HEK293 (cell line): ENCODE measurements around the gene MAFF.

ENCODE experiments used
- CTCF ChIP-seq: fragments of 450-650 bp; formaldehyde crosslinking; IDR thresholded peaks from 2 replicates; pipeline ENCODE4 v1.5.1; 2016; ENCODE audit warnings: missing biosample characterization, missing genetic modification characterization
- PBX3 ChIP-seq: sonication (generic); formaldehyde crosslinking; IDR thresholded peaks from 2 replicates; pipeline ENCODE4 v1.8.1; 2022; ENCODE audit warnings: mild to moderate bottlenecking, moderate library complexity, missing genetic modification reagents
- REST ChIP-seq: fragments of 450-650 bp; formaldehyde crosslinking; IDR thresholded peaks from 2 replicates; pipeline ENCODE4 v1.5.1; 2016; ENCODE audit warnings: missing biosample characterization, missing genetic modification characterization
- TCF7L2 ChIP-seq: IDR thresholded peaks from 2 replicates; pipeline ENCODE4 v1.6.1; 2011; ENCODE audit warnings: low read depth, mild to moderate bottlenecking, inconsistent platforms, low read length, moderate library complexity, borderline replicate concordance
- YY1 ChIP-seq: fragments of 450-650 bp; formaldehyde crosslinking; IDR thresholded peaks from 2 replicates; pipeline ENCODE4 v1.5.1; 2018; ENCODE audit warnings: missing biosample characterization, missing genetic modification characterization
- ZNF19 ChIP-seq: fragments of 450-650 bp; formaldehyde crosslinking; IDR thresholded peaks from 2 replicates; pipeline ENCODE4; 2016; ENCODE audit warnings: missing biosample characterization, missing genetic modification characterization, low read depth
- ZNF549 ChIP-seq: fragments of 450-650 bp; IDR thresholded peaks from 2 replicates; pipeline ENCODE4 v1.5.1; 2018; ENCODE audit warnings: missing biosample characterization, missing genetic modification characterization, mild to moderate bottlenecking, inconsistent platforms, moderate library complexity
- ZNF76 ChIP-seq: fragments of 450-650 bp; formaldehyde crosslinking; IDR thresholded peaks from 2 replicates; pipeline ENCODE4; 2016; ENCODE audit warnings: low read depth, missing biosample characterization, missing genetic modification characterization, borderline replicate concordance

GRCh38 chr22:38257181-38257580, 55.4 kb downstream of the MAFF start:
- no peak for TF ChIP-seq ZNF19 (tag by site-specific recombination)
- no peak for TF ChIP-seq TCF7L2
- TF ChIP-seq CTCF (tag by site-specific recombination): no peak
- TF ChIP-seq YY1 (tag by site-specific recombination): no peak
- TF ChIP-seq ZNF549: no peak
- TF ChIP-seq ZNF76 (tag by site-specific recombination): no peak
- no peak for TF ChIP-seq REST (tag by site-specific recombination)
- no peak for TF ChIP-seq PBX3 (CRISPR knock-in tag)
